HFFc6 (cell line): ENCODE measurements around the gene MED13L. TPM values are rescaled to one million over a fixed set of nuclear protein-coding genes. Genes with fewer than 3 reads are reported as not detected.
A peak's percentile ranks its signal among the peaks of the same experiment; 100 is the strongest.

Experiments used
- DNase-seq: peaks from one replicate; pipeline ENCODE4 v3.0.0-alpha.2; 2018
- H3K27ac Mint-ChIP-seq: 2 replicates; pipeline ENCODE4 v1.8.0; 2020; ENCODE audit warnings: mild to moderate bottlenecking, mixed read lengths
- H3K27me3 Mint-ChIP-seq: 2 replicates; pipeline ENCODE4 v1.8.0; 2021; ENCODE audit warnings: mild to moderate bottlenecking, moderate library complexity, mixed read lengths; ENCODE audit not compliant: insufficient read depth
- H3K36me3 Mint-ChIP-seq: 2 replicates; pipeline ENCODE4 v1.8.0; 2021; ENCODE audit warnings: low read depth, mixed read lengths
- H3K4me1 Mint-ChIP-seq: 2 replicates; pipeline ENCODE4 v1.8.0; 2020; ENCODE audit warnings: low read depth, mixed read lengths
- H3K4me3 Mint-ChIP-seq: 2 replicates; pipeline ENCODE4 v1.8.0; 2020; ENCODE audit warnings: mild to moderate bottlenecking, moderate library complexity, mixed read lengths
- H3K9me3 Mint-ChIP-seq: 2 replicates; pipeline ENCODE4 v1.8.0; 2020; ENCODE audit warnings: mild to moderate bottlenecking, mixed read lengths
- CTCF ChIP-seq: fragments of 200-600 bp; sonication (generic); IDR thresholded peaks from 2 replicates; pipeline ENCODE4 v1.5.0; 2021; ENCODE audit warnings: antibody characterized with exemption, mild to moderate bottlenecking
- total RNA-seq, 6 experiments: library from RNA; stranded (reverse); fragmentation: NEBNext Ultra II Directional; extraction: Animal tissue kit (Norgen Biotek cat#: 25700); gene quantifications; 2 replicates in 1 of 6; 3 replicates in 5 of 6; pipeline ENCODE4 v1.2.3, GENCODE V29; 2021

MED13L gene
- total RNA-seq, 6 experiments from 2014 or later = 74.5 to 84.2 (median 77.7) TPM

GRCh38 chr12:116177017-116177416 is 100.5 kb downstream of the MED13L start:
- Mint-ChIP-seq H3K27me3 (peaks cover 2% of the 10 kb centered on the region), H3K4me3 (no peak overlapping the region), H3K4me1 (peaks cover 39% of the 10 kb centered on the region), H3K36me3 (no peaks in the 10 kb centered on the region), H3K27ac (no peak overlapping the region), H3K9me3 (no peaks in the 10 kb centered on the region)
- no peak for DNase-seq
- TF ChIP-seq CTCF = no peak

GRCh38 chr12:116174904-116175303 is 102.6 kb downstream of the MED13L start:
- Mint-ChIP-seq H3K27ac (no peak overlapping the region), H3K4me1 (peaks cover 47% of the 10 kb centered on the region), H3K4me3 (no peak overlapping the region), H3K27me3 (peaks cover 4% of the 10 kb centered on the region; the same call in 1 of the 2 replicates), H3K36me3 (no peaks in the 10 kb centered on the region), H3K9me3 (no peaks in the 10 kb centered on the region)
- no peak for TF ChIP-seq CTCF
- no peak for DNase-seq

GRCh38 chr12:116174006-116174405 is 103.5 kb downstream of the MED13L start:
- no peak for TF ChIP-seq CTCF
- Mint-ChIP-seq H3K4me3 (no peak overlapping the region), H3K9me3 (no peaks in the 10 kb centered on the region), H3K4me1 (peaks cover 47% of the 10 kb centered on the region), H3K36me3 (no peaks in the 10 kb centered on the region), H3K27ac (no peak overlapping the region; the same call in 1 of the 2 replicates), H3K27me3 (peaks cover 4% of the 10 kb centered on the region; the same call in 1 of the 2 replicates)
- no peak for DNase-seq

GRCh38 chr12:116172224-116172849 is 105.2 kb downstream of the MED13L start:
- H3K27me3 Mint-ChIP-seq = peaks cover 3% of the 10 kb centered on the region; the same call in 1 of the 2 replicates
- no peaks in the 10 kb centered on the region for H3K9me3 Mint-ChIP-seq
- H3K36me3 Mint-ChIP-seq = no peaks in the 10 kb centered on the region
- no peak for TF ChIP-seq CTCF
- peak overlapping the region; percentile 6; the same call in 1 of the 2 replicates for H3K4me3 Mint-ChIP-seq
- peak overlapping the region; percentile 24; the same call in 1 of the 2 replicates for H3K27ac Mint-ChIP-seq
- no peak for DNase-seq
- peaks cover 47% of the 10 kb centered on the region for H3K4me1 Mint-ChIP-seq

- Mint-ChIP-seq H3K27ac (peak overlapping the region; percentile 24), H3K4me1 (peaks cover 51% of the 10 kb centered on the region), H3K4me3 (peak overlapping the region; percentile 6; the same call in 1 of the 2 replicates), H3K9me3 (no peaks in the 10 kb centered on the region), H3K27me3 (peaks cover 3% of the 10 kb centered on the region; the same call in 1 of the 2 replicates), H3K36me3 (no peaks in the 10 kb centered on the region)
- DNase-seq = no peak
- TF ChIP-seq CTCF = no peak
Measured at GRCh38 chr12:116171549-116171948, 105.9 kb downstream of the MED13L start.
